Glutamatergic neuron (in vitro differentiated cells): ENCODE measurements around the gene CADM2. TPM values are rescaled to one million over a fixed set of nuclear protein-coding genes. Genes with fewer than 3 reads are reported as not detected.

Experiments
- DNase-seq: peaks from one replicate; pipeline ENCODE4 v3.0.0; 2022
- H3K27ac Mint-ChIP-seq: one replicate; pipeline ENCODE4 v1.8.0; 2020; ENCODE audit warnings: mild to moderate bottlenecking, mixed read lengths, inconsistent platforms; ENCODE audit not compliant: unreplicated experiment
- H3K27me3 Mint-ChIP-seq: one replicate; pipeline ENCODE4 v1.8.0; 2020; ENCODE audit warnings: mild to moderate bottlenecking, moderate library complexity, mixed read lengths, inconsistent platforms; ENCODE audit not compliant: unreplicated experiment
- H3K36me3 Mint-ChIP-seq: one replicate; pipeline ENCODE4 v1.8.0; 2020; ENCODE audit warnings: mild to moderate bottlenecking, mixed read lengths, inconsistent platforms; ENCODE audit not compliant: unreplicated experiment
- H3K4me1 Mint-ChIP-seq: one replicate; pipeline ENCODE4 v1.8.0; 2020; ENCODE audit warnings: mild to moderate bottlenecking, low read depth, mixed read lengths, inconsistent platforms; ENCODE audit not compliant: unreplicated experiment
- H3K4me3 Mint-ChIP-seq: one replicate; pipeline ENCODE4 v1.8.0; 2020; ENCODE audit warnings: mild to moderate bottlenecking, mixed read lengths, inconsistent platforms; ENCODE audit not compliant: unreplicated experiment
- H3K9me3 Mint-ChIP-seq: one replicate; pipeline ENCODE4 v1.8.0; 2020; ENCODE audit warnings: mild to moderate bottlenecking, moderate library complexity, mixed read lengths, inconsistent platforms; ENCODE audit not compliant: unreplicated experiment
- total RNA-seq: library from RNA; stranded (reverse); fragmentation: NEBNext Ultra II Directional; extraction: Animal tissue kit (Norgen Biotek cat#: 25700); gene quantifications from one replicate; pipeline ENCODE4 v1.2.1, GENCODE V29; 2021; ENCODE audit not compliant: unreplicated experiment
- TF ChIP-seq, protein P1 (sequence below): fragments of 200-600 bp; sonication (generic); IDR thresholded peaks from one replicate; pipeline ENCODE4 v1.5.0; 2021; ENCODE audit not compliant: partially characterized antibody, unreplicated experiment

CADM2 gene
- total RNA-seq, 1 donor from 2014 or later, result 233 TPM

DNA sequence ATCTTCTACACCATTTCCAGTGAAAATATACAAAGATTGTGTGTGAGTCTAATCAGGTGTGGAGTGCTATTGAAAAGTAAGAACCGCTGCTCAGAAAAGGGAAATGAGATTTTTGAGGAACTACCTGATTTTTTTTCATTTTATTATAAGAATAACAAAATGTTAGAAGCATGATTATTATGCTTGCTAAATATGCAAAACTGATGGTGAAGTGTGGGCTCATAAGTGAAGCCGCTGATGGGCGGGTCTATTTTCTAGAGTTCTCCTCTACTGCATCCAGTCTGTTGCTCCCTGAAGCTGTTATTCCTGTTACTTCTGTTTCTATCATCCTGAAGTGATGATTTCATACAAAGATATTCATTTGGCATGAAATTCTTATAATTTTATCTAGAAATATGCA, 612.0 kb downstream of the CADM2 start:
- Mint-ChIP-seq H3K27me3 (no peaks in the 10 kb centered on the region), H3K4me3 (no peak overlapping the region), H3K27ac (no peak overlapping the region), H3K36me3 (no peaks in the 10 kb centered on the region), H3K9me3 (peaks cover 1% of the 10 kb centered on the region), H3K4me1 (peaks cover 4% of the 10 kb centered on the region)
- no peak for DNase-seq
- TF ChIP-seq, protein P1, sequence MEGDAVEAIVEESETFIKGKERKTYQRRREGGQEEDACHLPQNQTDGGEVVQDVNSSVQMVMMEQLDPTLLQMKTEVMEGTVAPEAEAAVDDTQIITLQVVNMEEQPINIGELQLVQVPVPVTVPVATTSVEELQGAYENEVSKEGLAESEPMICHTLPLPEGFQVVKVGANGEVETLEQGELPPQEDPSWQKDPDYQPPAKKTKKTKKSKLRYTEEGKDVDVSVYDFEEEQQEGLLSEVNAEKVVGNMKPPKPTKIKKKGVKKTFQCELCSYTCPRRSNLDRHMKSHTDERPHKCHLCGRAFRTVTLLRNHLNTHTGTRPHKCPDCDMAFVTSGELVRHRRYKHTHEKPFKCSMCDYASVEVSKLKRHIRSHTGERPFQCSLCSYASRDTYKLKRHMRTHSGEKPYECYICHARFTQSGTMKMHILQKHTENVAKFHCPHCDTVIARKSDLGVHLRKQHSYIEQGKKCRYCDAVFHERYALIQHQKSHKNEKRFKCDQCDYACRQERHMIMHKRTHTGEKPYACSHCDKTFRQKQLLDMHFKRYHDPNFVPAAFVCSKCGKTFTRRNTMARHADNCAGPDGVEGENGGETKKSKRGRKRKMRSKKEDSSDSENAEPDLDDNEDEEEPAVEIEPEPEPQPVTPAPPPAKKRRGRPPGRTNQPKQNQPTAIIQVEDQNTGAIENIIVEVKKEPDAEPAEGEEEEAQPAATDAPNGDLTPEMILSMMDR, result no peak

DNA sequence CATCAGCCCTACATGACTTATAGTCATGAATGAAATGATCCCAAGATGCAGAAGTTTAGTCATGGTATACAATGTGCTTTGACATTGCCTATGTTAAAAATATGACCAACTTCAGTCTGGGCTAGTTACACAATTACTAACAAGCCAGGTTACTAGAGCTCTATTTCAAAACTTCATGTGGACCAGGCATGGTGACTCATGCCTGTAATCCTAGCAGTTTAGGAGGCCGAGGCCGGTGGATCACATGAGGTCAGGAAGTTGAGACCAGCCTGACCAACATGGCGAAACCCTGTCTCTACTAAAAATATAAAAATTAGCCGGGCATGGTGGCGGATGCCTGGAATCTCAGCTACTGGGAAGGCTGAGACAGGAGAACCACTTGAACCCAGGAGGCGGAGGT, 613.0 kb downstream of the CADM2 start:
- Mint-ChIP-seq H3K27me3 (no peaks in the 10 kb centered on the region), H3K36me3 (no peaks in the 10 kb centered on the region), H3K9me3 (peaks cover 1% of the 10 kb centered on the region), H3K27ac (no peak overlapping the region), H3K4me1 (peaks cover 4% of the 10 kb centered on the region), H3K4me3 (no peak overlapping the region)
- TF ChIP-seq, protein P1, result no peak
- no peak for DNase-seq

DNA sequence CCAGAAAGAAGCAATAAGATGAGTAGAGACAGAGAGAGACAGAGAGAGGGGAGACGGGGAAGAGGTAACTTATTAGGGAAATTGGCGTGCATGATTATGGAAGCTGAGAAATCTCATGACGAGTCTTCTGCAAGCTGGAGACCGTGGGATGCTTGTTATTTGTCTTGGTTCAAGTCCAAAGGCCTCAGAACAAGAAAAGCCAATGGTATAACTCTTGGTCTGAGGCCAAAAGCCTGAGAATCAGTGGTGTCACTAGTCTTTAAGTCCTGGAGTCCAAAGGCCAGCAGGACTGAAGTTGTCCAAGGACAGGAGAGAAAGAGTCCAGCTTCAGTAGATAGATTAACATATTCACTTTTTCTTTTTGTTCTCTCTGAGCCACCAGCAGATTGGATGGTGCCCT, 613.6 kb downstream of the CADM2 start:
- TF ChIP-seq, protein P1, result no peak
- Mint-ChIP-seq H3K9me3 (peaks cover under 1% of the 10 kb centered on the region), H3K36me3 (no peaks in the 10 kb centered on the region), H3K4me1 (peaks cover 4% of the 10 kb centered on the region), H3K4me3 (no peak overlapping the region), H3K27ac (no peak overlapping the region), H3K27me3 (no peaks in the 10 kb centered on the region)
- no peak for DNase-seq

DNA sequence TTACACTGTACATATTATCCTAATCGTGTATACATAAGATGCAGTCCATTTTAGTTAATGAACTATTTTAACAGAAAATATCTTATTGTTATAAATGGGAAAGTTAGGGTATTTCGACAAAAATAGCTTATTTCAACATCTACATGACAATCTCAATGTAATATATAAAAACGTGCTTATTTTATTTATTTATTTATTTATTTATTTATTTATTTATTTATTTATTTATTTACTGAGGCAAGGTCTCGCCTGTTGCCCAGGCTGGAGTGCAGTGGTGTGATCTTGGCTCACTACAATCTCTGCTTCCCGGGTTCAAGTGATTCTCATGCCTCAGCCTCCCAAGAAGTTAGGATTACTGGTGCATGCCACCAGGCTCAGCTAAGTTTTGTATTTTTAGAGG, 614.2 kb downstream of the CADM2 start:
- Mint-ChIP-seq H3K36me3 (no peaks in the 10 kb centered on the region), H3K9me3 (no peaks in the 10 kb centered on the region), H3K4me1 (peaks cover 4% of the 10 kb centered on the region), H3K27me3 (no peaks in the 10 kb centered on the region), H3K27ac (no peak overlapping the region), H3K4me3 (no peak overlapping the region)
- TF ChIP-seq, protein P1, result no peak
- no peak for DNase-seq

DNA sequence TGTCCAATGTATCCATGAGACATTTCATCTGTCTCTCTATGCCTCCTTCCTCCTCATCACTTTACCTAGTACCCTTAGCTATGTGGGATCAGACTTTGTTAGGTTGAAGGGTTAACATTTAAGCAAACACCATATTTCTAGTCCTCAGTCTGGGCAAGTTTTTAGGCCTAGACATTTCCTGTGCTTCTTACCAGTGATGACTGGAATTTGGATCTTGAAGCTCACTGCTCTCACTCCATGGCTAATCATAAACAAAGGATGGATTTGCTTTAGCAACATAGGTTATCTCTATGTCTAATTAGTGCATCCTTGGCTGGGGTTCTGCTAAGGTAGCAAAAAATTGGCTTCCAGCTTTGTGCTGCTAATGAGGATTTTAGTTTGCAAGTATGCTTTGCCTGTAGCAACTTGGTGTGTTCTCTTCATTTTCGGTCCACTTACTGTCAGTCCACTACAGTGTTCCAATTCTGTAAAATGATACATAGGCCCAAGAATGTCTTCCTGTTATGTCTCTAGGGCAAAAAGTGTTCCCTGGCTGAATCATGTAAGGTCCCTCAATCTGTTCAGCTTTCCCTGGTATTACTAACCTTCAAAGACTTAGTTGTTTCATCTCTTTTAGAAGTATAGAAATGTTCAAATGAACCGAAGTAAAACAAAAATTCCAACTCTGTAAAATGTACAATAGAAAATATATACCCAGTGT, 615.4 kb downstream of the CADM2 start:
- Mint-ChIP-seq H3K27ac (no peak overlapping the region), H3K4me3 (no peak overlapping the region), H3K4me1 (peaks cover 4% of the 10 kb centered on the region), H3K9me3 (peaks cover 2% of the 10 kb centered on the region), H3K27me3 (no peaks in the 10 kb centered on the region), H3K36me3 (no peaks in the 10 kb centered on the region)
- DNase-seq, result no peak
- TF ChIP-seq, protein P1, result no peak
